Mesenchymal stem cell (in vitro differentiated cells and primary cell): ENCODE data around the gene CACNB1.

Source experiments
- DNase-seq: peaks from one replicate; pipeline ENCODE4 v3.0.0-alpha.2; 2013
- H2AFZ ChIP-seq: one replicate; pipeline ENCODE4 v1.6.1; 2013; ENCODE audit warnings: low read depth, mild to moderate bottlenecking, control low read depth, inconsistent platforms, low read length, moderate library complexity
- H2AK5ac ChIP-seq: 2 replicates; pipeline ENCODE4 v1.6.1; 2013; ENCODE audit warnings: low read length, moderate library complexity, mild to moderate bottlenecking, inconsistent platforms; ENCODE audit not compliant: severe bottlenecking
- H2BK120ac ChIP-seq: one replicate; pipeline ENCODE4 v1.6.1; 2013; ENCODE audit warnings: low read depth, mild to moderate bottlenecking, inconsistent platforms, low read length, moderate library complexity
- H2BK12ac ChIP-seq, 2 experiments: one replicate each; pipeline ENCODE4 v1.6.1; 2013; ENCODE audit warnings: inconsistent platforms in 2 of 2, low read length in 2 of 2, mild to moderate bottlenecking in 2 of 2, moderate library complexity in 2 of 2, control low read depth in 1 of 2
- H2BK15ac ChIP-seq: one replicate; pipeline ENCODE4 v1.6.1; 2013; ENCODE audit warnings: mild to moderate bottlenecking, low read depth, inconsistent platforms; ENCODE audit not compliant: poor library complexity, severe bottlenecking
- H2BK5ac ChIP-seq: 2 replicates; pipeline ENCODE4 v1.6.1; 2013; ENCODE audit warnings: low read depth, mild to moderate bottlenecking, low read length, control low read depth, inconsistent platforms; ENCODE audit not compliant: poor library complexity, severe bottlenecking
- H3K14ac ChIP-seq, 2 experiments: one replicate each; pipeline ENCODE4 v1.6.1; 2013; ENCODE audit warnings: inconsistent platforms in 2 of 2, low read length in 2 of 2, control low read depth in 1 of 2, mild to moderate bottlenecking in 1 of 2, moderate library complexity in 1 of 2
- H3K18ac ChIP-seq, 2 experiments: one replicate each; pipeline ENCODE4 v1.6.1; 2013; ENCODE audit warnings: inconsistent platforms in 2 of 2, low read length in 2 of 2, control low read depth in 1 of 2, low read depth in 1 of 2, mild to moderate bottlenecking in 1 of 2
- H3K23ac ChIP-seq, 2 experiments: one replicate each; pipeline ENCODE4 v1.6.1; 2013; ENCODE audit warnings: inconsistent platforms in 2 of 2, low read length in 2 of 2, mild to moderate bottlenecking in 2 of 2, moderate library complexity in 2 of 2, control low read depth in 1 of 2
- H3K27ac ChIP-seq: 2 replicates; pipeline ENCODE4 v1.5.1; 2013; ENCODE audit warnings: mild to moderate bottlenecking, moderate library complexity, low read length, control low read depth, inconsistent platforms; ENCODE audit not compliant: poor library complexity, severe bottlenecking
- H3K27me3 ChIP-seq, 2 experiments: 2 replicates each; pipeline versions ENCODE4 v1.6.1 to v1.7.0; 2013; ENCODE audit warnings: low read length in 2 of 2, mild to moderate bottlenecking in 2 of 2, moderate library complexity in 2 of 2, control low read depth in 1 of 2, inconsistent platforms in 1 of 2; ENCODE audit not compliant: control insufficient read depth in 1 of 2, insufficient read depth in 1 of 2
- H3K36me3 ChIP-seq, 2 experiments: 2 replicates each; pipeline versions ENCODE4 v1.6.1 to v1.7.0; 2013; ENCODE audit warnings: low read length in 2 of 2, control low read depth in 1 of 2, inconsistent platforms in 1 of 2, low read depth in 1 of 2, mild to moderate bottlenecking in 1 of 2; ENCODE audit not compliant: insufficient read depth in 2 of 2, control insufficient read depth in 1 of 2
- H3K4ac ChIP-seq, 2 experiments: one replicate each; pipeline ENCODE4 v1.6.1; 2013; ENCODE audit warnings: inconsistent platforms in 2 of 2, low read length in 2 of 2, mild to moderate bottlenecking in 2 of 2, moderate library complexity in 2 of 2, control low read depth in 1 of 2, low read depth in 1 of 2
- H3K4me1 ChIP-seq: 2 replicates; pipeline ENCODE4 v1.6.1; 2013; ENCODE audit warnings: low read depth, low read length, control low read depth; ENCODE audit not compliant: control insufficient read depth, insufficient read depth
- H3K4me2 ChIP-seq: 2 replicates; pipeline ENCODE4 v1.6.1; 2013; ENCODE audit warnings: low read length, mild to moderate bottlenecking, inconsistent platforms; ENCODE audit not compliant: poor library complexity, severe bottlenecking
- H3K4me3 ChIP-seq, 2 experiments: 2 replicates each; pipeline versions ENCODE4 v1.5.1 to v1.7.0; 2013; ENCODE audit warnings: low read length in 2 of 2, mild to moderate bottlenecking in 2 of 2, control low read depth in 1 of 2, low read depth in 1 of 2; ENCODE audit not compliant: insufficient read depth in 1 of 2
- H3K79me1 ChIP-seq: replicated peaks from 2 replicates; pipeline ENCODE4 v1.6.1; 2013; ENCODE audit warnings: mild to moderate bottlenecking, control low read depth, low read length, inconsistent platforms; ENCODE audit not compliant: poor library complexity, severe bottlenecking
- H3K9ac ChIP-seq: 2 replicates; pipeline ENCODE4 v1.7.0; 2013; ENCODE audit warnings: mild to moderate bottlenecking, low read length, moderate library complexity
- H3K9me3 ChIP-seq: 2 replicates; pipeline ENCODE4 v1.7.0; 2013; ENCODE audit warnings: mild to moderate bottlenecking, low read length; ENCODE audit not compliant: control insufficient read depth
- H4K8ac ChIP-seq: one replicate; pipeline ENCODE4 v1.6.1; 2013; ENCODE audit warnings: inconsistent platforms, mild to moderate bottlenecking, low read length, moderate library complexity
- H4K91ac ChIP-seq: one replicate; pipeline ENCODE4 v1.6.1; 2013; ENCODE audit warnings: mild to moderate bottlenecking, low read length, inconsistent platforms
- WGBS: methylation state at CpG from one replicate; pipeline ENCODE4 v1.1.7; 2013; ENCODE audit warnings: mixed read lengths; 5-methylcytosine and 5-hydroxymethylcytosine counted together

The CACNB1 gene

DNA sequence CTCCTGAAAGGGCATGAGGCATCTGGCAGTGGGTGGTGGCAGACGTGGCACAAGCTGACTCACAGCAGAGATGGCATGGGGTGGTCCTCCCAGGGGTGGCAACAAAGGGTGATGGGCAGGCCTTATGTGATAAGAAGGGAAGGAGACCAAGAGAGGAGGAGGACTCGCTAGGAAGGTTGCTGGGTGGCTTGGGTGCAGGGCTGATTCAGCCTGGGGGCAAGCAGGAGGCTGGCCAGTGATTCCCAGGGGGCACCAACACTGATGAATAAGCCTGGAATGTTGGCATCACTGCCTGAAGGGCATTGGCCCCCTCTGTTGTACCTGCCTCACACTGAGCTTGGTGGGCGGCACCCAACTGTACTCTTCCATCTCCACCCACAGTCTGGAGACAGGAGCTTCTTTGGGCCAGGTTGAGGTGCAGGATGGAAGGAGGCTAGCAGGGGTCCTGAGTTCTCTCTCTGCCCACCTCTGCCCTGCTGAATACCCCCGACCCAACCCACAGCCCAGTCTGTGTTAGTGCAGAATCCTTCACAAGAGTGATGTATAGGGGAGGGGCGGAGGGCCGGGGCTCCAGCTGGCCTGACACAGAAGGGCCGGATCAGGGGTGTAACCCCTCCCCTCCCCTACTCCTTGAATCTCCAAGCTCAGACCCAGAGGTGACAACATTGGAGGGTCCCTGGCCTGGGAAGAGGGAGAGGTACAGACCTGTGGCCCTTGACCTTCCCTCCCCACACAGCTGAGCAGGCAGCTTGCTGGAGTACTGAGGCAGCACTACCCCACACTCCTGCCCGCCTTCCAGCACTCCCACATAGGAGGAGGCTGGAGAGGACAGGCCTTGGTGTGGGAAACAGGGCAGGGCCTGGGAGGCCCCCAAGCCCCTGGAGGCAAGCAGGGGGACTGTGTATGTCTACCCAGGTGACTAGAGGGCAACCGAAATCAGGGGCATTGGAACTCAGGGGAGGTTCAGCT is 25.7 kb upstream of the CACNB1 start:
- no peaks in the 10 kb centered on the region for H3K9me3 ChIP-seq

DNA sequence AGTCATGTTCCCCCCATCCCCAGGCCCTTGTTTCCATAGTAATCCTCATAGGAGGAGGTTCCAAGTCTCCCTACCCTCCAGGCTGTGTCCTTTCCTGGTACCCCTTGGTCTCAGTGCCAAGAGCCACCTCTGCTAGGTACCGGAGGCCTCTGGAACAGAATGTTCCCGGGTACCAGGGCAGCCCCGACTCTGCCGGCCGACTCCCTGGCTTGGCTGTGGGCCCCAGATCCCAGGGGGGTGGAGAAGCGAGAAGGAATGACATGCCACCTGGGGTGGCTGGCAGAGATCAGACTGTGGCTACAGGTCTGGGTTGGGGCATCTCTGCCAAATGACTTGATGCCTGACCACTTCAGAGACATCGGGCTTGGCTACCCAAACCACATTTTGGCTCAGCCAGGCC is 24.7 kb upstream of the CACNB1 start:
- no peak overlapping the region for H3K4ac ChIP-seq
- no peaks in the 10 kb centered on the region for H3K9me3 ChIP-seq
- no peak overlapping the region for H4K8ac ChIP-seq
- peaks cover 48 to 73% of the 10 kb centered on the region in 2 experiments for H3K27me3 ChIP-seq
- no peak overlapping the region for H3K9ac ChIP-seq
- peaks cover 21% of the 10 kb centered on the region for H3K4me1 ChIP-seq
- no peak overlapping the region for H3K4me2 ChIP-seq
- no peak overlapping the region for H3K14ac ChIP-seq
- no peak overlapping the region for H3K23ac ChIP-seq
- no peak overlapping the region for H3K4me3 ChIP-seq
- no peak overlapping the region for H2BK5ac ChIP-seq
- no peak overlapping the region for H3K18ac ChIP-seq
- 91% methylated on average over 7 of the region's 7 CpGs for WGBS
- H2BK120ac ChIP-seq, result no peak overlapping the region
- H2BK15ac ChIP-seq, result no peak overlapping the region
- no peak overlapping the region for H2AK5ac ChIP-seq
- no peak overlapping the region for H3K27ac ChIP-seq
- no peaks in the 10 kb centered on the region for H3K36me3 ChIP-seq
- H2BK12ac ChIP-seq, result no peak overlapping the region
- H3K79me1 ChIP-seq, result no peaks in the 10 kb centered on the region
- no peak for DNase-seq
- no peak overlapping the region for H2AFZ ChIP-seq
- no peak overlapping the region for H4K91ac ChIP-seq

More for the DNA sequence above, 25.7 kb upstream of the CACNB1 start:
- WGBS, result 88% methylated on average over 4 of the region's 9 CpGs
- no peak overlapping the region for H3K4ac ChIP-seq
- H3K4me3 ChIP-seq, result no peak overlapping the region
- no peak overlapping the region for H3K27ac ChIP-seq
- H3K9ac ChIP-seq, result no peak overlapping the region
- H2BK12ac ChIP-seq, result no peak overlapping the region
- H3K36me3 ChIP-seq, result no peaks in the 10 kb centered on the region
- no peak overlapping the region for H2AFZ ChIP-seq
- H2BK5ac ChIP-seq, result no peak overlapping the region
- H2AK5ac ChIP-seq, result no peak overlapping the region
- DNase-seq, result no peak
- peaks cover 50 to 71% of the 10 kb centered on the region in 2 experiments for H3K27me3 ChIP-seq
- no peak overlapping the region for H3K14ac ChIP-seq
- H3K23ac ChIP-seq, result no peak overlapping the region
- H3K4me1 ChIP-seq, result peaks cover 16% of the 10 kb centered on the region
- H4K8ac ChIP-seq, result no peak overlapping the region
- H2BK120ac ChIP-seq, result no peak overlapping the region
- H3K18ac ChIP-seq, result no peak overlapping the region
- no peak overlapping the region for H4K91ac ChIP-seq
- no peak overlapping the region for H2BK15ac ChIP-seq
- no peak overlapping the region for H3K4me2 ChIP-seq
- H3K79me1 ChIP-seq, result no peaks in the 10 kb centered on the region

DNA sequence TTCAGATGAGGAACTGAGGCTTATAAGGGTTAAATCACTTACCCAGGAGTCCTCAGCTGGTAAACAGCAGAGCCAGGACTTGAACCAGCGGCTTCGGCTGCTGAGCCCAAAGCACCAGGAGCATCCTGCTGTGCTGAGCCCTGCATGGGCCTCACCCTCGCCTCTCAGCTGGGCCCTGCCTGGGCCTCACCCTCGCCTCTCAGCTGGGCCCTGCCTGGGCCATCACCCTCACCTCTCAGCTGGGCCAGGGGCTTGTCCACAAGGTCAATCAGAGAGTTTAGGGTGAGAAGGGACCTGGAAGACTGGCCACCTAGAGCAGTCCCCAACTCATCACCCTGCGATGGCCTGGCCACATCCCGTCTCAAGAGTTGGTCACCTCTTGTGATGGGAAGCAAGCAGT is 24.1 kb upstream of the CACNB1 start:
- H3K9me3 ChIP-seq, result no peaks in the 10 kb centered on the region
- DNase-seq, result no peak
- 92% methylated on average over 6 of the region's 6 CpGs for WGBS
- no peak overlapping the region for H3K23ac ChIP-seq
- H2AFZ ChIP-seq, result no peak overlapping the region
- H2BK5ac ChIP-seq, result no peak overlapping the region
- no peak overlapping the region for H3K9ac ChIP-seq
- H3K4ac ChIP-seq, result no peak overlapping the region
- no peak overlapping the region for H2BK12ac ChIP-seq
- no peak overlapping the region for H2BK120ac ChIP-seq
- H3K36me3 ChIP-seq, result no peaks in the 10 kb centered on the region
- H3K4me3 ChIP-seq, result no peak overlapping the region
- no peak overlapping the region for H3K18ac ChIP-seq
- peaks cover 48 to 73% of the 10 kb centered on the region in 2 experiments for H3K27me3 ChIP-seq
- no peaks in the 10 kb centered on the region for H3K79me1 ChIP-seq
- H4K91ac ChIP-seq, result no peak overlapping the region
- H4K8ac ChIP-seq, result no peak overlapping the region
- H3K4me2 ChIP-seq, result no peak overlapping the region
- no peak overlapping the region for H2AK5ac ChIP-seq
- no peak overlapping the region for H3K27ac ChIP-seq
- no peak overlapping the region for H2BK15ac ChIP-seq
- no peak overlapping the region for H3K14ac ChIP-seq
- peaks cover 21% of the 10 kb centered on the region for H3K4me1 ChIP-seq

DNA sequence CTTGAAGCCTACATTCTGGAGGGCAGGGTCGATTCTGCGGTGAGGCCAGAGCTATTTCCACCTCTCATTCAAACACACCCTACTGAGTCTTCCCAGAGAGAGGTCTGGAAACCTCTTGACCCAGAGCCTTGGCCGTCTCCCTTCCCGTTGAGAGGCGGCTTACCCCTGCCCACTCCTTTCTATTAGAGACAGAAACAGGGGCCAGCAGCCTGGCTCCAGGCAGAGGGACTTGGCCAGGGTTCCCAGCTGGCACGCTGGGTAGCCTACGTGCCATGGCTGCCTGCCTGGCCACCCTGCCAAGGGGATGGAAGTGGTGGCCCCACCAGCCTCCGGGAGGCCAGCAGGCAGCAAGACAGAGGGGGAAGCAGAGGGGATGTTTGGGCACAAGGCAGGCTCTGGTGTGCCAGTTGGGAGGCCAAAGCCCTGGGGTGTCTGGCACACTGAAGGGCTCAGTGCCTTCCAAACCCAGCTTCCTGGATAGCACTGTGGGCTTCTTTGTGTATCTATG is 22.2 kb upstream of the CACNB1 start:
- no peak overlapping the region for H2AK5ac ChIP-seq
- no peak overlapping the region for H3K4me2 ChIP-seq
- H3K9ac ChIP-seq, result no peak overlapping the region
- H2BK120ac ChIP-seq, result no peak overlapping the region
- no peak overlapping the region for H3K14ac ChIP-seq
- H2BK12ac ChIP-seq, result no peak overlapping the region
- no peak overlapping the region for H2BK15ac ChIP-seq
- H3K4me3 ChIP-seq, result no peak overlapping the region
- 63% methylated on average over 8 of the region's 8 CpGs for WGBS
- H3K4ac ChIP-seq, result no peak overlapping the region
- H3K79me1 ChIP-seq, result no peaks in the 10 kb centered on the region
- H3K27me3 ChIP-seq, result peaks cover 40 to 77% of the 10 kb centered on the region in 2 experiments
- H3K23ac ChIP-seq, result no peak overlapping the region
- H3K27ac ChIP-seq, result no peak overlapping the region
- no peak overlapping the region for H4K91ac ChIP-seq
- H2BK5ac ChIP-seq, result no peak overlapping the region
- no peaks in the 10 kb centered on the region for H3K9me3 ChIP-seq
- DNase-seq, result no peak
- peaks cover 9% of the 10 kb centered on the region for H3K4me1 ChIP-seq
- H3K36me3 ChIP-seq, result no peaks in the 10 kb centered on the region
- no peak overlapping the region for H4K8ac ChIP-seq
- H3K18ac ChIP-seq, result no peak overlapping the region
- no peak overlapping the region for H2AFZ ChIP-seq
